CD4-positive, alpha-beta T cell treated with Interleukin-2 at 100 ng/mL for 4 hours (primary cell): ENCODE measurements around the gene C14orf119.

Experiments
- DNase-seq: peaks from one replicate; pipeline ENCODE4 v3.0.0-alpha.2; 2020; ENCODE audit warnings: low spot score

The C14orf119 gene

DNA sequence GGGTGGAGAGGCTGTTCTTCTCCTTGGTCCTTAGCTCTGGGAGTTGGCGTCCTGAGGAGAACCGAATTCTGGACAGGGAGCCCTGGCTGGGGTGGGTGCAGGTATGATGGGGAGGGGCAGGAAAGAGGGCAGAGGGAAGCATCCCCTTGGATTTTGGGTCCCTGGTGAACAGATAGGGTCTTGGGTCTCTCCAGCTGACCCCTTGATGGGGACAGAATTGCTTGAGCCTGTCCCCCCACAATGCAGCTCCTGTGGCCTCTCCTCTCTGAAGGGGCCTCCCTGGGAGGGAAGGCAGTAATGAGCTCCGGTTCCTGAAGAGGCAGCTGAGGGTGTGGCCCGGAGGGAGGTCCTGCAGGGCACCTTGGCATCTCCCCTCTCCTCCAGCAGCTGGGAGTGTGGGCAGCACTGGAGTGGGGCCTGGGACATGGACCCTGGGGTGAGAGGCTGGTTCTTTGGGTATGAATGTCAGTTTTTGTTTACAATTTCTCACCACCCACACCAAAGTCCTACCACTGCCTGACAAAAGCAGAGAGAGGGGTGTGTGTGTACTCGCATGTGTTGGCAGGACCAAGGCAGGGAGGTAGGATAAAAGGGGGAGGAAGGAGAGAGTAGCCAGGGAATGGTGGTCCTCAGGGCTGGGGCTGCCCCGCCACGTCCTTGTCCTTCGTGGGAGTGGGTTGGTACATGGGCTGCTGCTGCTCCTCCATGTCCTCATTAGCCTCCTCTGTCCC, 31.4 kb downstream of the C14orf119 start:
- no peak for DNase-seq

DNA sequence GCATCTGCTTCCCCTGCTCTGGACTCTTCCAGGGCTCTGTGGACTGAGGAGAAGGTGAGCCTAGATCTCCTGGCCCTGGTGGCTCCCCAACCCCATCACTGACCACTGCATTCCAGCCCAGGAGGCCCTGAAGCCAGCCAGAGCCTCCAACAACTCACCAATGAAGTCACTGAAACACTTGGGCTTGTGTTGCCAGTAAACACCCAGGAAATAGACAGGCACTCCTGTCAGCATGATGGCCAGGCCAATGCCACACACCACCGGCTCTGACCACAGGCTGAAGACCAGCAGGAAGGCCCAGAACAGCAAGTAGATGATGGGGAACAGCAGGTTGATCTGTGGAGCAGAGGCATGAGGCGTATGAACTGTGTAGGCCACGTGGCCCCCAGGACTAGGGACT, 32.6 kb downstream of the C14orf119 start:
- no peak for DNase-seq

DNA sequence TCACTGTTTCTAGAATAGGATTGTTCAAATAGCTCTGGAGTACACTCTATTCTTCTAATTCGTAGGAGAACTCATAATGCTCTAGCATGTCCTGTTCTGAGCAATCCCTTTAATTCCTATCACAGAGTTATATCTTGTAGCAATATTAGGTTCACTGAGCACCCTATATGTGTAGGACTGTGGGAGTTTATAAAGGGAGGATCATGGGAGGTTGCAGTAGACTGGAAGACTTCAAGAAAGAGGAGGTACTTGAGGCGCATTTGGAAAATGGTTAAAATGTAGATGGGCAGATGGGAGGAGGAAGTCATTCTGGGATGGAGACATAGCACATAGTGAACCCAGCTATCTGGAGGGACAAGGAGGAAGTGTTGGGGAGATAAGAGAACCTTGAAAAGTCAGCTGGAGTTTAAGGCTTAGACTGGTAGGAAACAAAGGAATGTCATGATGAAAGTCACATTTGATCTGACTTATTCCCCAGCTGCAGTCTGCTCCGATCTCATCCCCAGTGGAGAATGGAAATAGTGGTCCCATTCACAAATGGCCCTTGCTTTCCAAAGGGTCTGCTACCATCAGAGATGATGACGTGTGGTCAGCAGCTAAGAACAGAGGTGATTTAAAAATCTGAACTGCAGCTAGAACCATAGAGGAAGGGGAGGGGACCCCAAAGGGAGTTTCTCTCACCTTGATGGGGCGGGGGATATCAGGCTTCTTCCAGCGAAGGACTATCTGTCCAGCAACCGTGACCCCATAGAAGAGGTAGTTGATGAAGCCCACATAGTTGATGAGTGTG, 33.9 kb downstream of the C14orf119 start:
- DNase-seq: no peak

DNA sequence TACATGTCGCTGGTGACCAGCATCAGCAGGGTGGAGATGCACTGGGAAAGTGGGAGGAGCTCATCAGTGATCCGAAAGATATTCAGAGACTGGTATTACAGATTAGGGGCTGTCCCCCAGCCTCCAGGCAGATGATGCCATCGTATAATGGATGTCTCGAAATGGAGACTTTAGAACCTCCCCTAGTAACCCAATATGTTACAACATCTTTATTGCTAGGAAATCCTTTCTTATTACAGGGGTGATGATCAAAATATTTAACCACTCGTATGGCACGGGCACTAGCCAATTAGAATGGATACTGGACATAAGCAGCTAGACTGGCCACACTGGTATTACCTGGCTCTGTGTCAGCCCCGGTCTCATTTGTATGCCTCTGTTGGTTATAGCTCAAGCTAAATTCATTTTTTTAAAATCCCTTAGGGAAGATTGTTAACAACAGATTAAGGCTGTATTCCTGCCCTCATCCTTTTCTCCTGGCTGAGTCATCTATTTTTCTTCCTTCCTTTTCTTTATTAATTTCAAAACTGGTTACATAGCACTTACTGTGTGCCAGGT, 34.5 kb downstream of the C14orf119 start:
- no peak for DNase-seq

- DNase-seq: no peak
Measured at GRCh38 chr14:23130871-23131270, 35.6 kb downstream of the C14orf119 start.

DNA sequence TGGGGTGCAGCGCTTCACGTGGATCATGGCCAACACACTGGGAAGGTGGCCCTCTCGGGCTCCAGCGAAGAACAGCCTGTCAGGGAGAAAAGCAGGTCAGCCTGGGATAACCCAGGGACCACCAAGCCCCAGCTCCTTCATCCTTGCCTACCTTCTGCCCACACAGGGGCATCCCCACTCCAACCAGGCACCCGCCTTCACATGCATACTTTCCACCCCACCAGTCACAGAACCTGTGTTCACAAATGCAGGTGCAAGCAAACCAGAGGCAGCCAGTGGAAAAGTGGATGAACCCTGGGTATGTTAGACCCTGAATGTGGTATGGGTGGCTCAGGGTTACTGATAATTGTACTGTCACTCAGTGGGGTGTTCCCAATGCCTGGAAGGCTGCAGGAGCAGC, 36.2 kb downstream of the C14orf119 start:
- no peak for DNase-seq

GRCh38 chr14:23132970-23133369, 37.7 kb downstream of the C14orf119 start:
- no peak for DNase-seq

DNA sequence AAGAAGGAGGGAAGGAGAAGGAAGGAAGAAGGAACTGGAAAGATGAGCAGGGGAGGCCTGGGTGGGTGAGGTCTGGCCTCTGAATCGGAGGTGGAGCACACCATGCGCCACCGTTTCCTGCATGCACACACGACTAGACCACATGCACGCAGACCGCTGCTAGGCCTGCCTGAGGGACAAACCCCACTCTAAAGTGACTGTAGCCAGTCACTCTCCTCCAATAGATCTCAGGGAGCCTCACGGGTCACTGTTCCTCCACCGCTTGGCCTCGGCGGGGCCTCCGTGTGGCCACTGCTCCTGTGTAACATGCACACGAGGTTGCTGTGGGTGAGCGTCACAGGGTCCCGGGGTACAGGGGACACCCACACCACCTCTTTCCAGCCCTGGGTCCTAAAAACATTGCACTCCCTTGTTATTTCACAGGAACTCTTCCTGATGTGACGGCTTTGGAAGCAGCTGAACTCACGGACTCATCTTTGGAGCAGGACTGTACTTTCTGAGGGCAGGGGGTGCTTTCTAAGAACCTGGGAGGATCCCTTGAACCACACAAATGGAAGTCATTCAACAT, 41.3 kb downstream of the C14orf119 start:
- DNase-seq: no peak

GRCh38 chr14:23137192-23137812, 42.0 kb downstream of the C14orf119 start:
- no peak for DNase-seq

DNA sequence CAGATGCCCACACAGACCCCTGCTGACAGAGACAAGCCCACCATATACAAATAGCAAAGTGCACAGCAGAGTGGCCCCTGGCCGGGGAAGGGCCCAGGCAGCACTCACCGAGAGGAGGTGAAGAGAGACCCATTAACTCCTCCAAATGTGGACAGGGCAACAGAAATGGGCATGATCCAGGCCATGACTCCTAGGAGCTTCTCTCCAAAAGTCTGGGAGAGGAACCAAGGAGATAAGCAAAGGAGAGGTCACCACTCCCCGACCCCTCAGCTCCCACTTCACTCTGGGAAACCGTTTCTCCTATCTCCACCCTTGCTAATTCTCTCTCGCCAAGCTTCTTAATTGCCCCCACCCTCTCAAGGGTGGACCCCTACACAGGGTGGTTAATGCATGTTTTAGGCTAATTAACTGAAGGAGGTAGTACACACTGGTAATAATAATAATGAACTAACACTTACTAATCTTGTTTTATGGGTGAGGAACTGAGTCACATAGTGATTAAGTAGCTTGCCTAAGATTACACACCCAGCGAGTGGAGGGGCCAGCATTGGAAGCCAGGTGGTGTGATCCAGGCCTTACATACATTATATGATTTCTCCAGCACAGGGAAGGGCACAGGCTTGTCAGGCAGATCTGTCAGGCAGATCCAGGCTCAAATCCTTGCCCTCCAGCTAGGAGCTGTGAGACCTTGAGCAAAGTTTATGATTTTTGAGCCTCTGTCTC, 42.7 kb downstream of the C14orf119 start:
- no peak for DNase-seq

- no peak for DNase-seq
Measured at GRCh38 chr14:23139874-23140273, 44.6 kb downstream of the C14orf119 start.

DNA sequence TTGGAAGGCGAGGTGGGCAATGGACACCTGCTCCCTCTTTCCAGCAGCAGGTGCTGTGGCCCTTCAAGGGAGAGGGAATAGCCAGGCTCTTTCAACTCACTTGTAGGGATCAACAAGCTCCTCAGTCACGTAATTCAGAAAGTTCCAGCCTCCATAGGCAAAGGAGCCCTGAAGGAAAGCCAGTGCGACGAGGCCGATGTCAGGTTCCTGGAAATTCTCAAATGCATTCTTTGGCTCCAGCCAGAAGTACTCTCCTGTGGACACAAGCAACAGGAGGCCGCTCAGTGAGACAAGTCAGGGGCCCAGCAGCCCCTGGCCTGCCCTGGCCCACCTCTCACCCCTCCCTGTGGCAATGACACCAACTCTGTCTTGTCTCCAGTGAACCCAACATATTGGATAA, 45.1 kb downstream of the C14orf119 start:
- DNase-seq: no peak

GRCh38 chr14:23141706-23142444, 46.6 kb downstream of the C14orf119 start:
- no peak for DNase-seq

DNA sequence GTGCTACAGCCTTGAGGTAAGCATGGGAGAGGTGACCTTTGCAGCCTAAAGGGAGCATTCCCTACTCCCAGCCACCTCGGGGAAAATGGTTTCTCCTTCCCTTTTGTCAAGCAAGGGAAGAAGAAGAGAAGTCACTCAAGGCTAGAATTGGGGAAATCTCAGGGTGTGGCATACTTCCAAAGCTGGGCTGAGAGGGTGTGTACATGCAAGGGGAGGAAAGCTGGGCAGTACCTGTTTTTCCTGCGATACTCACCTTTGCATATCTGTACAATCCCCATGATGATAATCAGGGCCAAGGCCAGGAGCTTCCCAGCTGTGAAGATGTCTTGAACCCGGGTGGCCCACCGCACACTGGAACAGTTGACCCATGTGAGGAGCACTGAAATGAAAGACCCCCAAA, 47.5 kb downstream of the C14orf119 start:
- DNase-seq: no peak

DNA sequence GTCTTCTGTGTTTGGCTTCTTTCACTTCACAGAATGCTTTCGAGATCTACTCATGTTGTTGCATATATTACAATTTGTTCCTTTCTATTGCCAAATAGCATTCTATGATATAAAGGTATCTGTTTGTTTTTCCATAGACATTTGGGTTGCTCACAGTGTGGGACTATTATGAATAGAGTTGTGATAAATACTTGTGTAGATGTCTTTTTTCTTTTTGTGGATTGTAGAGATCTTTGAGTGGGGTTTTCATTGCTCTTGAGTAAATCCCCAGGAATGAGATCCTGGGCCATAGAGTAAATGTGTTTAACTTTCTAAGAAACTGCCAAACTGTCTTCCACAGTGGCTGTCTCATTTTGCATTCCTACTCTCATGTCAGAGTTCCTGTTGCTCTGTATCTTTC, 48.6 kb downstream of the C14orf119 start:
- DNase-seq: no peak

GRCh38 chr14:23145794-23146350, 50.6 kb downstream of the C14orf119 start:
- DNase-seq: no peak

DNA sequence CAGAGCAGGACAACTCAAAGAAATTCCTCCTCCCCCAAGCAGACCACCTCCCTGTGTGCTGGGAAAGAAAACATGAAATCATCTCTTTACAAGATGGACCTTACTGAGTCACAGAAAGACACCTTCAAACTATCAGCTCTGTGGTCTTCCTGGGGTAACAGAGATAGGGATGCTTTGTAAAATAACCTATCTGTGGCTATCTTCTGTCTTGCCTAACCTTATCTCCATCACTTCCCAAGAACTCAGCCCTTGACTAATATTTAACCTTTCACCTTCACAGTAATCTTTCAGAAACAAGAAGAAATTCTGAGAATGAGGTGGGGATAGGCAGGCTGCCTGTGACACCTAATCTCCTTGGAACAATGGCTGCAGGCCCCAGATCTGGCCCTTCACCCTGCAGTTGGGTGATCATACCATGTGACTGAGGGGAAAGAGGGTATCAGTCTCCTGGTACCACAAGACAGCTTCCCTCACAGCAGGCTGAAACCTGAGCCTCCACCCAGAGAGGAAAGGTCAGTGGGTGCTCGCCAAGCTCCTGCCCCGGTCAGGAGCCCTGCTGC, 51.1 kb downstream of the C14orf119 start:
- DNase-seq: no peak

DNA sequence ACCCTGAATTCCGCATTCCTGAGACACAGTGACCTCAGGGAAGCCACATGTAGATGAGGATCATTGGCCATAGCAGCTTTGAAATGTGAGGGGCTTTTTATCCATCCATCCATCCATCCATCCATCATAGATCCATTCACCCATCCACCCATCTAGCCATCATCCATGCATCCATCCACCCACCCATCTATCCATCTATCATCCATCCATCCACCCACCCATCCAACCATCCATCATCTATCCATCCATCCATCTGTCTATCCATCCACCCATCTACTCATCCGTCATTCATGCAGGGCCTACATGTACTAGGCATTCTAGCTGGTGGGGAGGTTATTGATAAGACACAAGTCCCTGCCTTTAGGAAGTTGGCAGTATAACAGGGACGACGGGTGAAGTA, 51.7 kb downstream of the C14orf119 start:
- DNase-seq: no peak

GRCh38 chr14:23147676-23148075, 52.4 kb downstream of the C14orf119 start:
- no peak for DNase-seq

GRCh38 chr14:23148591-23149249, 53.4 kb downstream of the C14orf119 start:
- DNase-seq: no peak
